Measurements from ENCODE around the gene CPSF2.

DNA sequence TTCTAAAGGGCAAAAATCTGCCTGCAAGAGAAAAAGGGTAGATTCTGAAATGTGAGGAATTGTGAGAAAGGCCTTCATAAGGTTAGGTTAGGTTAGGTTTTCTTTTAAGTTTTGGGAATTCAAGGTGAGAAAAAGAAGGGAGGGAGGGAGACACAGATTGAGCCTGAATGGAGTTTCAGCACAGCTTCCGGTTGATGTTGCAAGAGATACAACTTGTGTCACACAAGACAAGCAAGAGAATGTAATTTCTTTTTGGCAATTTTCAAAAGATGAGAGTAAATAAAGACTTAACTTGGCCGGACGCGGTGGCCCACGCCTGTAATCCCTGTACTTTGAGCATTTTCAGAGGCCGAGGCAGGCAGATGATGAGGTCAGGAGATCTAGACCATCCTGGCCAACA lies 63.8 kb downstream of the CPSF2 start:
- TF ChIP-seq, protein P1, sequence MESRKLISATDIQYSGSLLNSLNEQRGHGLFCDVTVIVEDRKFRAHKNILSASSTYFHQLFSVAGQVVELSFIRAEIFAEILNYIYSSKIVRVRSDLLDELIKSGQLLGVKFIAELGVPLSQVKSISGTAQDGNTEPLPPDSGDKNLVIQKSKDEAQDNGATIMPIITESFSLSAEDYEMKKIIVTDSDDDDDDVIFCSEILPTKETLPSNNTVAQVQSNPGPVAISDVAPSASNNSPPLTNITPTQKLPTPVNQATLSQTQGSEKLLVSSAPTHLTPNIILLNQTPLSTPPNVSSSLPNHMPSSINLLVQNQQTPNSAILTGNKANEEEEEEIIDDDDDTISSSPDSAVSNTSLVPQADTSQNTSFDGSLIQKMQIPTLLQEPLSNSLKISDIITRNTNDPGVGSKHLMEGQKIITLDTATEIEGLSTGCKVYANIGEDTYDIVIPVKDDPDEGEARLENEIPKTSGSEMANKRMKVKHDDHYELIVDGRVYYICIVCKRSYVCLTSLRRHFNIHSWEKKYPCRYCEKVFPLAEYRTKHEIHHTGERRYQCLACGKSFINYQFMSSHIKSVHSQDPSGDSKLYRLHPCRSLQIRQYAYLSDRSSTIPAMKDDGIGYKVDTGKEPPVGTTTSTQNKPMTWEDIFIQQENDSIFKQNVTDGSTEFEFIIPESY (IDR thresholded peaks at IDR 0.05): no peak
- TF ChIP-seq YY1 (IDR thresholded peaks at IDR 0.05; ENCODE audit: low read depth, low read length) (no peak), POLR2A (IDR thresholded peaks at IDR 0.05; ENCODE audit: low read depth, low read length) (no peak), POLR2AphosphoS2 (IDR thresholded peaks at IDR 0.05; ENCODE audit: low read depth, low read length) (no peak), EZH2 (IDR thresholded peaks at IDR 0.05; ENCODE audit: borderline replicate concordance, control insufficient read depth, low read depth, low read length) (no peak), TCF12 (IDR thresholded peaks at IDR 0.05; ENCODE audit: low read depth, low read length) (no peak), ASH2L (IDR thresholded peaks at IDR 0.05; ENCODE audit: borderline replicate concordance, low read depth) (no peak)
- TF ChIP-seq, protein P2, sequence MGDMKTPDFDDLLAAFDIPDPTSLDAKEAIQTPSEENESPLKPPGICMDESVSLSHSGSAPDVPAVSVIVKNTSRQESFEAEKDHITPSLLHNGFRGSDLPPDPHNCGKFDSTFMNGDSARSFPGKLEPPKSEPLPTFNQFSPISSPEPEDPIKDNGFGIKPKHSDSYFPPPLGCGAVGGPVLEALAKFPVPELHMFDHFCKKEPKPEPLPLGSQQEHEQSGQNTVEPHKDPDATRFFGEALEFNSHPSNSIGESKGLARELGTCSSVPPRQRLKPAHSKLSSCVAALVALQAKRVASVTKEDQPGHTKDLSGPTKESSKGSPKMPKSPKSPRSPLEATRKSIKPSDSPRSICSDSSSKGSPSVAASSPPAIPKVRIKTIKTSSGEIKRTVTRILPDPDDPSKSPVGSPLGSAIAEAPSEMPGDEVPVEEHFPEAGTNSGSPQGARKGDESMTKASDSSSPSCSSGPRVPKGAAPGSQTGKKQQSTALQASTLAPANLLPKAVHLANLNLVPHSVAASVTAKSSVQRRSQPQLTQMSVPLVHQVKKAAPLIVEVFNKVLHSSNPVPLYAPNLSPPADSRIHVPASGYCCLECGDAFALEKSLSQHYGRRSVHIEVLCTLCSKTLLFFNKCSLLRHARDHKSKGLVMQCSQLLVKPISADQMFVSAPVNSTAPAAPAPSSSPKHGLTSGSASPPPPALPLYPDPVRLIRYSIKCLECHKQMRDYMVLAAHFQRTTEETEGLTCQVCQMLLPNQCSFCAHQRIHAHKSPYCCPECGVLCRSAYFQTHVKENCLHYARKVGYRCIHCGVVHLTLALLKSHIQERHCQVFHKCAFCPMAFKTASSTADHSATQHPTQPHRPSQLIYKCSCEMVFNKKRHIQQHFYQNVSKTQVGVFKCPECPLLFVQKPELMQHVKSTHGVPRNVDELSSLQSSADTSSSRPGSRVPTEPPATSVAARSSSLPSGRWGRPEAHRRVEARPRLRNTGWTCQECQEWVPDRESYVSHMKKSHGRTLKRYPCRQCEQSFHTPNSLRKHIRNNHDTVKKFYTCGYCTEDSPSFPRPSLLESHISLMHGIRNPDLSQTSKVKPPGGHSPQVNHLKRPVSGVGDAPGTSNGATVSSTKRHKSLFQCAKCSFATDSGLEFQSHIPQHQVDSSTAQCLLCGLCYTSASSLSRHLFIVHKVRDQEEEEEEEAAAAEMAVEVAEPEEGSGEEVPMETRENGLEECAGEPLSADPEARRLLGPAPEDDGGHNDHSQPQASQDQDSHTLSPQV (IDR thresholded peaks at IDR 0.05): no peak

Measured in GM12878 (cell line).